Mucosa of stomach (tissue), 1 donor: ENCODE data around the gene MRPL49.
"Not testable (repeated sequence)": the region's sequence is repeated elsewhere in the genome, so short reads cannot be mapped to it uniquely, and the experiment has no call there.

Source experiments
- H3K27me3 ChIP-seq: one replicate; pipeline ENCODE4 v1.7.0; 2013; ENCODE audit warnings: mild to moderate bottlenecking, low read length; ENCODE audit not compliant: control insufficient read depth, insufficient read depth
- H3K36me3 ChIP-seq: one replicate; pipeline ENCODE4 v1.7.0; 2013; ENCODE audit warnings: low read length; ENCODE audit not compliant: control insufficient read depth, insufficient read depth
- H3K4me1 ChIP-seq: one replicate; pipeline ENCODE4 v1.7.0; 2013; ENCODE audit warnings: mild to moderate bottlenecking, low read length; ENCODE audit not compliant: control insufficient read depth, insufficient read depth
- H3K4me3 ChIP-seq: one replicate; pipeline ENCODE4 v1.7.0; 2013; ENCODE audit warnings: low read length
- H3K9ac ChIP-seq: one replicate; pipeline ENCODE4 v1.7.0; 2013; ENCODE audit warnings: mild to moderate bottlenecking, low read length, moderate library complexity
- H3K9me3 ChIP-seq: one replicate; pipeline ENCODE4 v1.7.0; 2013; ENCODE audit warnings: mild to moderate bottlenecking, low read length, moderate library complexity; ENCODE audit not compliant: control insufficient read depth
- donor health status: Pancreatic carcinoma.

The MRPL49 gene

GRCh38 chr11:65115361-65116082 lies 6.6 kb upstream of the MRPL49 start:
- no peak overlapping the region for H3K4me3 ChIP-seq
- no peaks in the 10 kb centered on the region for H3K9me3 ChIP-seq
- H3K4me1 ChIP-seq: peaks cover 50% of the 10 kb centered on the region
- H3K9ac ChIP-seq: peak overlapping the region; percentile 73
- peaks cover 22% of the 10 kb centered on the region for H3K36me3 ChIP-seq
- H3K27me3 ChIP-seq: no peaks in the 10 kb centered on the region

GRCh38 chr11:65116370-65117205 lies 5.5 kb upstream of the MRPL49 start:
- peak overlapping the region; percentile 73 for H3K9ac ChIP-seq
- no peaks in the 10 kb centered on the region for H3K27me3 ChIP-seq
- no peaks in the 10 kb centered on the region for H3K9me3 ChIP-seq
- H3K36me3 ChIP-seq: peaks cover 26% of the 10 kb centered on the region
- H3K4me1 ChIP-seq: peaks cover 49% of the 10 kb centered on the region
- H3K4me3 ChIP-seq: peak overlapping the region; percentile 33

GRCh38 chr11:65117206-65118096 lies 4.7 kb upstream of the MRPL49 start, which contains the start of gene ZNHIT2:
ZNHIT2 (minus strand) TSS chr11:65117701; CDS start chr11:65117653, 48 bp downstream.
- Histone ChIP-seq H3K4me3 (peak within 1 kb of the TSS; percentile 33), H3K36me3 (peaks cover 26% of the 10 kb centered on the region), H3K9ac (peak within 1 kb of the TSS; percentile 73), H3K4me1 (peaks cover 41% of the 10 kb centered on the region), H3K27me3 (no peaks in the 10 kb centered on the region), H3K9me3 (no peaks in the 10 kb centered on the region)

- Histone ChIP-seq H3K4me3 (no peak overlapping the region), H3K9me3 (no peaks in the 10 kb centered on the region), H3K4me1 (peaks cover 34% of the 10 kb centered on the region), H3K27me3 (no peaks in the 10 kb centered on the region), H3K9ac (peak overlapping the region; percentile 73), H3K36me3 (peaks cover 26% of the 10 kb centered on the region)
Measured at GRCh38 chr11:65118097-65118837, 3.9 kb upstream of the MRPL49 start.

- H3K9ac ChIP-seq, H3K4me3 ChIP-seq, H3K27me3 ChIP-seq, H3K9me3 ChIP-seq: not testable (repeated sequence)
- Histone ChIP-seq H3K4me1 (peaks cover 27% of the 10 kb centered on the region), H3K36me3 (peaks cover 26% of the 10 kb centered on the region)
Measured at GRCh38 chr11:65118891-65119669, 3.0 kb upstream of the MRPL49 start.

GRCh38 chr11:65119670-65119995 lies 2.5 kb upstream of the MRPL49 start:
- Histone ChIP-seq H3K36me3 (peaks cover 26% of the 10 kb centered on the region), H3K4me3 (no peak overlapping the region), H3K27me3 (no peaks in the 10 kb centered on the region), H3K9me3 (no peaks in the 10 kb centered on the region), H3K9ac (no peak overlapping the region), H3K4me1 (peaks cover 27% of the 10 kb centered on the region)

- H3K36me3 ChIP-seq: peaks cover 26% of the 10 kb centered on the region
- peak overlapping the region; percentile 82 for H3K4me3 ChIP-seq
- H3K4me1 ChIP-seq: peaks cover 21% of the 10 kb centered on the region
- H3K9me3 ChIP-seq: no peaks in the 10 kb centered on the region
- no peaks in the 10 kb centered on the region for H3K27me3 ChIP-seq
- H3K9ac ChIP-seq: peak overlapping the region; percentile 99
Measured at GRCh38 chr11:65120831-65121230, 1.3 kb upstream of the MRPL49 start.

GRCh38 chr11:65121447-65121864 lies 665 bp upstream of the MRPL49 start:
- Histone ChIP-seq H3K36me3 (peaks cover 26% of the 10 kb centered on the region), H3K27me3 (no peaks in the 10 kb centered on the region), H3K4me1 (peaks cover 15% of the 10 kb centered on the region), H3K9me3 (no peaks in the 10 kb centered on the region), H3K4me3 (peak overlapping the region; percentile 82), H3K9ac (peak overlapping the region; percentile 99)

- H3K4me3 ChIP-seq: no peak overlapping the region
- H3K9ac ChIP-seq: no peak overlapping the region
- peaks cover 11% of the 10 kb centered on the region for H3K4me1 ChIP-seq
- H3K27me3 ChIP-seq: no peaks in the 10 kb centered on the region
- no peaks in the 10 kb centered on the region for H3K9me3 ChIP-seq
- peaks cover 27% of the 10 kb centered on the region for H3K36me3 ChIP-seq
Measured at GRCh38 chr11:65124480-65125196, 2.5 kb downstream of the MRPL49 start.

- Histone ChIP-seq H3K27me3 (no peaks in the 10 kb centered on the region), H3K9ac (no peak overlapping the region), H3K4me1 (peaks cover 10% of the 10 kb centered on the region), H3K36me3 (peaks cover 26% of the 10 kb centered on the region), H3K4me3 (no peak overlapping the region), H3K9me3 (no peaks in the 10 kb centered on the region)
Measured at GRCh38 chr11:65125197-65126056, 3.3 kb downstream of the MRPL49 start.
